Neuronal stem cell (in vitro differentiated cells): ENCODE data around the gene CD3D.

Experiments used
- DNase-seq: peaks from one replicate; pipeline ENCODE4 v3.0.0-alpha.2; 2013; ENCODE audit warnings: low spot score
- H2AFZ ChIP-seq: one replicate; pipeline ENCODE4 v1.6.1; 2013; ENCODE audit warnings: mild to moderate bottlenecking, low read length, inconsistent platforms
- H2AK5ac ChIP-seq: 2 replicates; pipeline ENCODE4 v1.6.1; 2013; ENCODE audit warnings: low read depth, mild to moderate bottlenecking, inconsistent platforms, low read length, moderate library complexity, mixed read lengths
- H2BK120ac ChIP-seq: 2 replicates; pipeline ENCODE4 v1.6.1; 2013; ENCODE audit warnings: low read depth, mild to moderate bottlenecking, inconsistent platforms, low read length, moderate library complexity, mixed read lengths
- H2BK12ac ChIP-seq: one replicate; pipeline ENCODE4 v1.6.1; 2013; ENCODE audit warnings: low read length, inconsistent platforms
- H2BK15ac ChIP-seq: 2 replicates; pipeline ENCODE4 v1.6.1; 2013; ENCODE audit warnings: mild to moderate bottlenecking, low read length, inconsistent platforms, mixed read lengths
- H2BK5ac ChIP-seq: one replicate; pipeline ENCODE4 v1.6.1; 2013; ENCODE audit warnings: inconsistent platforms, mild to moderate bottlenecking, low read length, moderate library complexity
- H3K14ac ChIP-seq: one replicate; pipeline ENCODE4 v1.6.1; 2013; ENCODE audit warnings: low read length, inconsistent platforms
- H3K18ac ChIP-seq: 2 replicates; pipeline ENCODE4 v1.6.1; 2013; ENCODE audit warnings: low read length, inconsistent platforms
- H3K23ac ChIP-seq: 2 replicates; pipeline ENCODE4 v1.6.1; 2013; ENCODE audit warnings: low read depth, mild to moderate bottlenecking, mixed read lengths, low read length, inconsistent platforms; ENCODE audit not compliant: poor library complexity
- H3K27ac ChIP-seq: replicated peaks from 3 replicates; pipeline ENCODE4 v1.5.1; 2013; ENCODE audit warnings: low read length, inconsistent platforms
- H3K27me3 ChIP-seq, 3 experiments: 2 replicates each; pipeline ENCODE4 v1.6.1; 2013; ENCODE audit warnings: low read length in 3 of 3, mild to moderate bottlenecking in 2 of 3, inconsistent platforms in 1 of 3, low read depth in 1 of 3, mixed read lengths in 1 of 3, moderate library complexity in 1 of 3; ENCODE audit not compliant: control insufficient read depth in 3 of 3, insufficient read depth in 3 of 3
- H3K36me3 ChIP-seq, 2 donors: replicated peaks in 1 of 2; 2 replicates each; pipeline ENCODE4 v1.6.1; 2013; ENCODE audit warnings: low read length in 2 of 2; ENCODE audit not compliant: control insufficient read depth in 2 of 2, insufficient read depth in 2 of 2
- H3K4ac ChIP-seq: 2 replicates; pipeline ENCODE4 v1.6.1; 2013; ENCODE audit warnings: inconsistent platforms, mild to moderate bottlenecking, low read length, moderate library complexity
- H3K4me1 ChIP-seq, 2 donors: 1 replicate in 1 of 2; 2 replicates in 1 of 2; pipeline ENCODE4 v1.6.1; 2013; ENCODE audit warnings: low read length in 2 of 2, low read depth in 1 of 2; ENCODE audit not compliant: control insufficient read depth in 2 of 2, insufficient read depth in 1 of 2
- H3K4me2 ChIP-seq: one replicate; pipeline ENCODE4 v1.6.1; 2013; ENCODE audit warnings: mild to moderate bottlenecking, low read length, inconsistent platforms; ENCODE audit not compliant: insufficient read depth, poor library complexity, severe bottlenecking
- H3K4me3 ChIP-seq, 2 donors: 2 replicates each; pipeline ENCODE4 v1.5.1; 2013; ENCODE audit warnings: low read length in 2 of 2, mild to moderate bottlenecking in 2 of 2, inconsistent platforms in 1 of 2, moderate library complexity in 1 of 2
- H3K79me1 ChIP-seq: one replicate; pipeline ENCODE4 v1.6.1; 2013; ENCODE audit warnings: low read depth, mild to moderate bottlenecking, inconsistent platforms, low read length, moderate library complexity
- H3K9ac ChIP-seq: one replicate; pipeline ENCODE4 v1.6.1; 2013; ENCODE audit warnings: mild to moderate bottlenecking, low read depth, low read length, inconsistent platforms; ENCODE audit not compliant: poor library complexity
- H3K9me3 ChIP-seq, 2 donors: replicated peaks in 1 of 2; 2 replicates each; pipeline versions ENCODE3 to v1.6.1; 2013; ENCODE audit warnings: low read length in 2 of 2, mild to moderate bottlenecking in 2 of 2, inconsistent platforms in 1 of 2, low read depth in 1 of 2, mixed read lengths in 1 of 2, moderate library complexity in 1 of 2; ENCODE audit not compliant: control insufficient read depth in 2 of 2, insufficient read depth in 1 of 2
- H4K8ac ChIP-seq: one replicate; pipeline ENCODE4 v1.6.1; 2013; ENCODE audit warnings: low read depth, mild to moderate bottlenecking, inconsistent platforms, low read length, moderate library complexity
- H4K91ac ChIP-seq: one replicate; pipeline ENCODE4 v1.6.1; 2013; ENCODE audit warnings: low read length, low read depth, mild to moderate bottlenecking, inconsistent platforms; ENCODE audit not compliant: poor library complexity
- WGBS, 2 donors: extraction: QIAGEN DNeasy Blood & Tissue Kit; methylation state at CpG; one replicate each; pipeline ENCODE4 v1.1.7; 2013; ENCODE audit warnings: missing lambda C conversion rate in 2 of 2, mixed read lengths in 1 of 2; ENCODE audit not compliant: insufficient read length in 2 of 2, insufficient replicate concordance in 1 of 2; ENCODE audit errors: extremely low coverage in 2 of 2; 5-methylcytosine and 5-hydroxymethylcytosine counted together

Gene CD3D

GRCh38 chr11:118373263-118373662 is 30.8 kb upstream of the CD3D start:
- Histone ChIP-seq H4K8ac (no peak overlapping the region), H2AK5ac (no peak overlapping the region), H3K4ac (no peak overlapping the region), H3K79me1 (no peaks in the 10 kb centered on the region), H4K91ac (no peak overlapping the region), H3K27ac (no peak overlapping the region), H3K9me3 (no peaks in the 10 kb centered on the region), H3K27me3 (no peaks in the 10 kb centered on the region), H2AFZ (no peak overlapping the region), H3K18ac (no peak overlapping the region), H2BK5ac (no peak overlapping the region), H3K23ac (no peak overlapping the region), H3K9ac (no peak overlapping the region), H2BK15ac (no peak overlapping the region), H2BK12ac (no peak overlapping the region), H3K4me2 (no peak overlapping the region), H3K4me3 (no peak overlapping the region), H3K4me1 (no peaks in the 10 kb centered on the region), H2BK120ac (no peak overlapping the region), H3K14ac (no peak overlapping the region), H3K36me3 (peaks cover 17 to 91% of the 10 kb centered on the region in 2 donors)
- no peak for DNase-seq
- WGBS, 2 donors, result no CpG with 5 or more reads among the region's 2 CpGs

GRCh38 chr11:118370774-118371173 is 28.3 kb upstream of the CD3D start:
- no CpG with 5 or more reads among the region's 4 CpGs for WGBS, 2 donors
- Histone ChIP-seq H3K27me3 (no peaks in the 10 kb centered on the region), H3K4ac (no peak overlapping the region), H2BK5ac (no peak overlapping the region), H2BK15ac (no peak overlapping the region), H3K23ac (no peak overlapping the region), H3K9ac (no peak overlapping the region), H4K8ac (no peak overlapping the region), H2BK12ac (no peak overlapping the region), H3K4me2 (no peak overlapping the region), H2BK120ac (no peak overlapping the region), H3K9me3 (no peaks in the 10 kb centered on the region), H3K27ac (no peak overlapping the region), H2AFZ (no peak overlapping the region), H3K36me3 (peaks cover 15 to 86% of the 10 kb centered on the region in 2 donors), H3K14ac (no peak overlapping the region), H2AK5ac (no peak overlapping the region), H3K18ac (no peak overlapping the region), H3K79me1 (no peaks in the 10 kb centered on the region), H3K4me1 (no peaks in the 10 kb centered on the region), H3K4me3 (no peak overlapping the region), H4K91ac (no peak overlapping the region)
- DNase-seq, result no peak

GRCh38 chr11:118366287-118366686 is 23.8 kb upstream of the CD3D start:
- H2BK15ac ChIP-seq, result no peak overlapping the region
- H4K8ac ChIP-seq, result no peak overlapping the region
- no peak overlapping the region for H3K27ac ChIP-seq
- no peak overlapping the region for H3K4ac ChIP-seq
- H3K14ac ChIP-seq, result no peak overlapping the region
- no peaks in the 10 kb centered on the region for H3K27me3 ChIP-seq
- no peaks in the 10 kb centered on the region for H3K4me1 ChIP-seq
- no peaks in the 10 kb centered on the region for H3K79me1 ChIP-seq
- no peak overlapping the region for H3K18ac ChIP-seq
- peaks cover 5 to 56% of the 10 kb centered on the region in 2 donors for H3K36me3 ChIP-seq
- H3K23ac ChIP-seq, result no peak overlapping the region
- no peaks in the 10 kb centered on the region for H3K9me3 ChIP-seq
- H2AFZ ChIP-seq, result no peak overlapping the region
- H3K4me3 ChIP-seq, result no peak overlapping the region
- H2AK5ac ChIP-seq, result no peak overlapping the region
- no peak overlapping the region for H2BK5ac ChIP-seq
- DNase-seq, result no peak
- WGBS, 2 donors, result no CpG with 5 or more reads among the region's 1 CpG
- H3K4me2 ChIP-seq, result no peak overlapping the region
- H3K9ac ChIP-seq, result no peak overlapping the region
- no peak overlapping the region for H4K91ac ChIP-seq
- no peak overlapping the region for H2BK120ac ChIP-seq
- H2BK12ac ChIP-seq, result no peak overlapping the region

- Histone ChIP-seq H3K4ac (no peak overlapping the region), H3K79me1 (no peaks in the 10 kb centered on the region), H3K4me2 (no peak overlapping the region), H3K36me3 (peaks cover 2 to 45% of the 10 kb centered on the region in 2 donors), H2BK15ac (no peak overlapping the region), H3K18ac (no peak overlapping the region), H2BK5ac (no peak overlapping the region), H3K14ac (no peak overlapping the region), H2AK5ac (no peak overlapping the region), H3K4me1 (peaks cover 2% of the 10 kb centered on the region in 2 donors), H3K27ac (no peak overlapping the region), H3K27me3 (no peaks in the 10 kb centered on the region), H4K91ac (no peak overlapping the region), H3K9ac (no peak overlapping the region), H3K23ac (no peak overlapping the region), H3K4me3 (no peak overlapping the region), H4K8ac (no peak overlapping the region), H2AFZ (no peak overlapping the region), H2BK120ac (no peak overlapping the region), H3K9me3 (no peaks in the 10 kb centered on the region), H2BK12ac (no peak overlapping the region)
- DNase-seq, result no peak
- no CpG with 5 or more reads among the region's 3 CpGs for WGBS, 2 donors
These were observed 22.6 kb upstream of the CD3D start for GRCh38 chr11:118364956-118365615.
